Measurements from ENCODE around the gene PON1.

Gene PON1

GRCh38 chr7:95253986-95254385, 70.3 kb downstream of the PON1 start:
- DNase-seq (ENCODE audit: low read depth): no peak

GRCh38 chr7:95251966-95252365, 72.4 kb downstream of the PON1 start:
- no peak for DNase-seq (ENCODE audit: low read depth)

GRCh38 chr7:95250571-95250970, 73.8 kb downstream of the PON1 start:
- DNase-seq (ENCODE audit: low read depth): no peak
